Astrocyte (in vitro differentiated cells and primary cell): ENCODE results near the gene FLT3. TPM values are rescaled to one million over a fixed set of nuclear protein-coding genes. Genes with fewer than 3 reads are reported as not detected.
A peak's percentile ranks its signal among the peaks of the same experiment; 100 is the strongest.

ENCODE experiments used
- DNase-seq: peaks from one replicate; pipeline ENCODE4 v3.0.0-alpha.2; 2010; ENCODE audit warnings: low read depth
- FAIRE-seq: peaks from 2 replicates; lab custom pipeline; 2011; peaks lifted over from hg19 to GRCh38; lab: Jason Lieb, UNC
- H2AFZ ChIP-seq: 2 replicates; pipeline ENCODE4 v1.6.0; 2012; ENCODE audit warnings: low read depth, low read length, inconsistent platforms
- H3K27ac ChIP-seq: 2 replicates; pipeline ENCODE4 v1.5.1; 2011; ENCODE audit warnings: low read depth, low read length, inconsistent platforms
- H3K27me3 ChIP-seq: 2 replicates; pipeline ENCODE4 v1.6.0; 2011; ENCODE audit warnings: low read length, inconsistent platforms; ENCODE audit not compliant: insufficient read depth
- H3K36me3 ChIP-seq: 2 replicates; pipeline ENCODE4 v1.5.1; 2011; ENCODE audit warnings: low read length, inconsistent platforms; ENCODE audit not compliant: insufficient read depth
- H3K4me1 ChIP-seq: 2 replicates; pipeline ENCODE4 v1.5.1; 2011; ENCODE audit warnings: low read length, inconsistent platforms; ENCODE audit not compliant: insufficient read depth
- H3K4me2 ChIP-seq: 2 replicates; pipeline ENCODE4 v1.6.0; 2012; ENCODE audit warnings: low read length, inconsistent platforms
- H3K4me3 ChIP-seq: 2 replicates; pipeline ENCODE4 v1.5.1; 2011; ENCODE audit warnings: low read depth, mild to moderate bottlenecking, low read length, inconsistent platforms; ENCODE audit not compliant: insufficient read depth
- H3K79me2 ChIP-seq: 2 replicates; pipeline ENCODE4 v1.6.0; 2012; ENCODE audit warnings: mild to moderate bottlenecking, low read length, inconsistent platforms; ENCODE audit not compliant: insufficient read depth
- H3K9ac ChIP-seq: 2 replicates; pipeline ENCODE4 v1.6.0; 2012; ENCODE audit warnings: mild to moderate bottlenecking, low read length, inconsistent platforms
- H3K9me3 ChIP-seq: 2 replicates; pipeline ENCODE4 v1.5.1; 2012; ENCODE audit warnings: low read depth, mild to moderate bottlenecking, low read length, inconsistent platforms; ENCODE audit not compliant: insufficient read depth
- H4K20me1 ChIP-seq: 2 replicates; pipeline ENCODE4 v1.6.0; 2012; ENCODE audit warnings: low read length, inconsistent platforms; ENCODE audit not compliant: insufficient read depth
- H3K27ac Mint-ChIP-seq: one replicate; pipeline ENCODE4 v1.8.0; 2021; ENCODE audit warnings: mild to moderate bottlenecking, mixed read lengths; ENCODE audit not compliant: unreplicated experiment
- H3K27me3 Mint-ChIP-seq: one replicate; pipeline ENCODE4 v1.8.0; 2021; ENCODE audit warnings: low read depth, mixed read lengths; ENCODE audit not compliant: unreplicated experiment
- H3K36me3 Mint-ChIP-seq: one replicate; pipeline ENCODE4 v1.8.0; 2021; ENCODE audit warnings: low read depth, mixed read lengths; ENCODE audit not compliant: unreplicated experiment
- H3K4me1 Mint-ChIP-seq: one replicate; pipeline ENCODE4 v1.8.0; 2021; ENCODE audit warnings: low read depth, mixed read lengths; ENCODE audit not compliant: unreplicated experiment
- H3K4me3 Mint-ChIP-seq: one replicate; pipeline ENCODE4 v1.8.0; 2021; ENCODE audit warnings: mild to moderate bottlenecking, moderate library complexity, mixed read lengths; ENCODE audit not compliant: unreplicated experiment
- H3K9me3 Mint-ChIP-seq: one replicate; pipeline ENCODE4 v1.8.0; 2021; ENCODE audit warnings: mild to moderate bottlenecking, mixed read lengths; ENCODE audit not compliant: unreplicated experiment
- CTCF ChIP-seq: IDR thresholded peaks from 2 replicates; pipeline ENCODE4 v1.5.1; 2011; ENCODE audit warnings: low read depth, mild to moderate bottlenecking, inconsistent platforms, low read length, moderate library complexity; ENCODE audit not compliant: insufficient read depth
- EZH2 ChIP-seq: IDR thresholded peaks from 2 replicates; pipeline ENCODE4 v1.6.1; 2012; ENCODE audit warnings: mild to moderate bottlenecking, low read length, inconsistent platforms; ENCODE audit not compliant: insufficient read depth
- total RNA-seq: library from RNA; stranded (reverse); gene quantifications from 2 replicates; pipeline ENCODE4 v1.2.1, GENCODE V29; 2021

The FLT3 gene
- total RNA-seq, 1 donor from 2014 or later = not detected

- H3K4me2 ChIP-seq = no peak overlapping the region
- Mint-ChIP-seq H3K36me3 (no peaks in the 10 kb centered on the region), H3K4me3 (no peak overlapping the region), H3K27ac (peak overlapping the region; percentile 48), H3K27me3 (peaks cover 86% of the 10 kb centered on the region), H3K9me3 (peaks cover 15% of the 10 kb centered on the region), H3K4me1 (peaks cover 3% of the 10 kb centered on the region)
- no peak overlapping the region for H3K27ac ChIP-seq
- TF ChIP-seq EZH2 (no peak), CTCF (no peak)
- no peak for FAIRE-seq
- H3K4me3 ChIP-seq = no peak overlapping the region
- H3K36me3 ChIP-seq = no peaks in the 10 kb centered on the region
- H3K9me3 ChIP-seq = no peaks in the 10 kb centered on the region
- no peaks in the 10 kb centered on the region for H4K20me1 ChIP-seq
- no peak for DNase-seq
- H3K79me2 ChIP-seq = no peaks in the 10 kb centered on the region
- no peaks in the 10 kb centered on the region for H3K4me1 ChIP-seq
- no peak overlapping the region for H2AFZ ChIP-seq
- peaks cover 77% of the 10 kb centered on the region for H3K27me3 ChIP-seq
- no peak overlapping the region for H3K9ac ChIP-seq
Measured at GRCh38 chr13:27979765-27980279, 120.6 kb downstream of the FLT3 start.

GRCh38 chr13:27979001-27979643 lies 121.3 kb downstream of the FLT3 start:
- H3K4me3 Mint-ChIP-seq = no peak overlapping the region

More at GRCh38 chr13:27979001-27979643, 121.3 kb downstream of the FLT3 start:
- no peak overlapping the region for H3K4me3 ChIP-seq
- Mint-ChIP-seq H3K27me3 (peaks cover 89% of the 10 kb centered on the region), H3K9me3 (peaks cover 18% of the 10 kb centered on the region), H3K27ac (no peak overlapping the region), H3K4me1 (peaks cover 2% of the 10 kb centered on the region), H3K36me3 (no peaks in the 10 kb centered on the region)
- H3K36me3 ChIP-seq = no peaks in the 10 kb centered on the region
- no peak overlapping the region for H3K27ac ChIP-seq
- no peaks in the 10 kb centered on the region for H3K4me1 ChIP-seq
- TF ChIP-seq EZH2 (no peak), CTCF (no peak)
- H3K27me3 ChIP-seq = peaks cover 83% of the 10 kb centered on the region
- no peak for FAIRE-seq
- H2AFZ ChIP-seq = no peak overlapping the region
- H3K9me3 ChIP-seq = no peaks in the 10 kb centered on the region
- no peak overlapping the region for H3K9ac ChIP-seq
- no peaks in the 10 kb centered on the region for H4K20me1 ChIP-seq
- no peak for DNase-seq
- H3K4me2 ChIP-seq = no peak overlapping the region
- no peaks in the 10 kb centered on the region for H3K79me2 ChIP-seq
